H1 (cell line): ENCODE measurements around the gene ENTREP1. TPM values are rescaled to one million over a fixed set of nuclear protein-coding genes. Genes with fewer than 3 reads are reported as not detected.

ENCODE experiments used
- CTCF ChIA-PET: fragments of 300-600 bp; sonication (Branson Sonifier 250); formaldehyde crosslinking; loops from one replicate; lab custom pipeline; 2021; ENCODE audit not compliant: partially characterized antibody; lab: Charles Lee
- POLR2A ChIA-PET: fragments of 300-600 bp; sonication (Branson Sonifier 250); formaldehyde crosslinking; loops from one replicate; lab custom pipeline; 2021; ENCODE audit warnings: inconsistent platforms; ENCODE audit not compliant: partially characterized antibody; lab: Charles Lee
- DNase-seq, 2 experiments: peaks; one replicate each; pipeline versions ENCODE4 v3.0.0 to v3.0.0-alpha.2; 2010 to 2022; ENCODE audit warnings: low spot score in 2 of 2, low read depth in 1 of 2, mixed read lengths in 1 of 2
- FAIRE-seq: peaks from 2 replicates; lab custom pipeline; 2011; peaks lifted over from hg19 to GRCh38; lab: Jason Lieb, UNC
- H2AFZ ChIP-seq: 2 replicates; pipeline ENCODE4 v1.8.1; 2012; ENCODE audit warnings: low read length, inconsistent platforms
- H2AK5ac ChIP-seq: 2 replicates; pipeline ENCODE4 v1.6.1; 2013; ENCODE audit warnings: low read depth, low read length
- H2BK120ac ChIP-seq: replicated peaks from 2 replicates; pipeline ENCODE3; 2013; ENCODE audit warnings: low read depth, low read length, inconsistent platforms
- H2BK12ac ChIP-seq: 2 replicates; pipeline ENCODE4 v1.6.1; 2013; ENCODE audit warnings: low read depth, low read length
- H2BK15ac ChIP-seq: 2 replicates; pipeline ENCODE4 v1.6.1; 2013; ENCODE audit warnings: low read length
- H2BK20ac ChIP-seq: 2 replicates; pipeline ENCODE4 v1.6.1; 2013; ENCODE audit warnings: low read length
- H2BK5ac ChIP-seq: 2 replicates; pipeline ENCODE4 v1.6.1; 2013; ENCODE audit warnings: low read depth, low read length
- H3K14ac ChIP-seq: 2 replicates; pipeline ENCODE4 v1.6.1; 2013; ENCODE audit warnings: inconsistent platforms; ENCODE audit not compliant: insufficient read length
- H3K18ac ChIP-seq: 2 replicates; pipeline ENCODE4 v1.6.1; 2013; ENCODE audit warnings: low read length; ENCODE audit errors: extremely low read depth
- H3K23ac ChIP-seq: 2 replicates; pipeline ENCODE4 v1.6.1; 2013; ENCODE audit warnings: inconsistent platforms; ENCODE audit not compliant: insufficient read length
- H3K23me2 ChIP-seq: 2 replicates; pipeline ENCODE4 v1.6.1; 2013; ENCODE audit warnings: low read depth, low read length
- H3K27ac ChIP-seq: 2 replicates; pipeline ENCODE4 v1.6.1; 2011; ENCODE audit warnings: low read depth, low read length, inconsistent platforms
- H3K27me3 ChIP-seq, 4 experiments: replicated peaks in 1 of 4; 1 replicate in 1 of 4; 2 replicates in 3 of 4; pipeline versions ENCODE4 v1.6.1 to v1.8.1; 2011 to 2013; ENCODE audit warnings: low read length in 3 of 4, mild to moderate bottlenecking in 3 of 4, inconsistent platforms in 2 of 4, mixed read lengths in 2 of 4, moderate library complexity in 1 of 4; ENCODE audit not compliant: control insufficient read depth in 3 of 4, insufficient read depth in 3 of 4; ENCODE audit errors: extremely low read depth in 1 of 4
- H3K36me3 ChIP-seq, 4 experiments: 2 replicates each; pipeline versions ENCODE4 v1.6.1 to v1.8.1; 2011 to 2013; ENCODE audit warnings: mild to moderate bottlenecking in 4 of 4, low read length in 3 of 4, moderate library complexity in 2 of 4, control low read depth in 1 of 4, inconsistent platforms in 1 of 4; ENCODE audit not compliant: insufficient read depth in 4 of 4, control insufficient read depth in 2 of 4
- H3K4ac ChIP-seq: replicated peaks from 2 replicates; pipeline ENCODE3; 2013; ENCODE audit warnings: low read length, low read depth, mixed read lengths, inconsistent platforms; ENCODE audit not compliant: insufficient read length
- H3K4me1 ChIP-seq, 4 experiments: replicated peaks in 1 of 4; 1 replicate in 1 of 4; 2 replicates in 3 of 4; pipeline versions ENCODE4 v1.6.1 to v1.8.1; 2011 to 2013; ENCODE audit warnings: low read length in 3 of 4, inconsistent platforms in 2 of 4, mixed read lengths in 1 of 4; ENCODE audit not compliant: insufficient read depth in 4 of 4, control insufficient read depth in 3 of 4
- H3K4me2 ChIP-seq, 2 experiments: 2 replicates each; pipeline versions ENCODE4 v1.6.1 to v1.8.1; 2011 to 2013; ENCODE audit warnings: low read depth in 2 of 2, low read length in 2 of 2, control low read depth in 1 of 2, inconsistent platforms in 1 of 2, mild to moderate bottlenecking in 1 of 2; ENCODE audit not compliant: insufficient read depth in 1 of 2
- H3K4me3 ChIP-seq, 4 experiments: fragments of 200-600, 300-600 bp in 1 of 4; sonication (generic), shearing (Covaris generic), sonication (Bioruptor Twin) in 1 of 4; 2 replicates each; pipeline versions ENCODE4 v1.5.1 to v1.8.1; 2011 to 2016; ENCODE audit warnings: low read length in 4 of 4, low read depth in 3 of 4, control low read depth in 2 of 4, inconsistent platforms in 2 of 4, mild to moderate bottlenecking in 2 of 4, mixed read lengths in 1 of 4, moderate library complexity in 1 of 4; ENCODE audit not compliant: insufficient read depth in 2 of 4; ENCODE audit errors: extremely low read depth in 1 of 4
- H3K56ac ChIP-seq: replicated peaks from 2 replicates; pipeline ENCODE3; 2013; ENCODE audit warnings: low read depth, mild to moderate bottlenecking, mixed read lengths, low read length, inconsistent platforms; ENCODE audit not compliant: insufficient read length
- H3K79me1 ChIP-seq: 2 replicates; pipeline ENCODE4 v1.6.1; 2013; ENCODE audit warnings: low read depth, low read length, control low read depth
- H3K79me2 ChIP-seq, 2 experiments: 2 replicates each; pipeline versions ENCODE4 v1.6.1 to v1.8.1; 2012 to 2013; ENCODE audit warnings: low read length in 2 of 2, mild to moderate bottlenecking in 2 of 2, inconsistent platforms in 1 of 2; ENCODE audit not compliant: insufficient read depth in 2 of 2, control insufficient read depth in 1 of 2
- H3K9ac ChIP-seq, 4 experiments: replicated peaks in 1 of 4; 1 replicate in 1 of 4; 2 replicates in 3 of 4; pipeline versions ENCODE4 v1.6.1 to v1.8.1; 2011 to 2013; ENCODE audit warnings: low read depth in 3 of 4, low read length in 3 of 4, control low read depth in 2 of 4, mild to moderate bottlenecking in 2 of 4, moderate library complexity in 2 of 4, inconsistent platforms in 1 of 4; ENCODE audit errors: extremely low read depth in 1 of 4
- H3K9me3 ChIP-seq, 2 experiments: 2 replicates each; pipeline versions ENCODE4 v1.6.1 to v1.8.1; 2012 to 2013; ENCODE audit warnings: mild to moderate bottlenecking in 2 of 2, moderate library complexity in 2 of 2, control low read depth in 1 of 2, inconsistent platforms in 1 of 2, low read depth in 1 of 2, low read length in 1 of 2, mixed read lengths in 1 of 2; ENCODE audit not compliant: insufficient read depth in 2 of 2
- H4K20me1 ChIP-seq, 2 experiments: replicated peaks in 1 of 2; 2 replicates each; pipeline versions ENCODE3 to v1.8.1; 2011 to 2013; ENCODE audit warnings: inconsistent platforms in 2 of 2, low read length in 2 of 2, mild to moderate bottlenecking in 1 of 2; ENCODE audit not compliant: insufficient read depth in 2 of 2, control insufficient read depth in 1 of 2
- H4K5ac ChIP-seq: 2 replicates; pipeline ENCODE4 v1.6.1; 2013; ENCODE audit warnings: low read length, low read depth, mixed read lengths, inconsistent platforms; ENCODE audit not compliant: insufficient read length
- H4K8ac ChIP-seq: 2 replicates; pipeline ENCODE4 v1.8.0; 2013; ENCODE audit warnings: mild to moderate bottlenecking, moderate library complexity, low read length, inconsistent platforms; ENCODE audit not compliant: insufficient read depth; ENCODE audit errors: extremely low read depth
- H4K91ac ChIP-seq: replicated peaks from 2 replicates; pipeline ENCODE3; 2013; ENCODE audit warnings: low read length, mixed read lengths, inconsistent platforms; ENCODE audit not compliant: insufficient read length
- ATF2 ChIP-seq: IDR thresholded peaks from 2 replicates; pipeline ENCODE4 v1.6.1; 2012; ENCODE audit warnings: low read length, inconsistent platforms
- CHD2 ChIP-seq: IDR thresholded peaks from 2 replicates; pipeline ENCODE4 v1.6.1; 2012; ENCODE audit warnings: low read length, improper control_type of control experiment
- EP300 ChIP-seq, 2 experiments: IDR thresholded peaks; 1 replicate in 1 of 2; 2 replicates in 1 of 2; pipeline ENCODE4 v1.6.1; 2011 to 2012; ENCODE audit warnings: low read depth in 2 of 2, low read length in 2 of 2, mild to moderate bottlenecking in 2 of 2, borderline replicate concordance in 1 of 2, inconsistent platforms in 1 of 2, moderate library complexity in 1 of 2
- SIRT6 ChIP-seq: IDR thresholded peaks from one replicate; pipeline ENCODE4 v1.7.1; 2012; ENCODE audit warnings: low read length, inconsistent platforms
- SP1 ChIP-seq: IDR thresholded peaks from 2 replicates; pipeline ENCODE4 v1.6.1; 2011; ENCODE audit warnings: low read depth, low read length
- TAF7 ChIP-seq: optimal IDR thresholded peaks from 2 replicates; pipeline ENCODE3; 2011; ENCODE audit warnings: low read depth, mild to moderate bottlenecking, inconsistent platforms, low read length, moderate library complexity, borderline replicate concordance
- TBP ChIP-seq: IDR thresholded peaks from 2 replicates; pipeline ENCODE4 v1.6.1; 2011; ENCODE audit warnings: low read depth, low read length, improper control_type of control experiment
- WGBS, 2 experiments: shearing (Covaris generic) in 1 of 2; methylation state at CpG; one replicate each; pipeline versions ENCODE4 v1.1.6 to v1.1.7; 2013 to 2015; ENCODE audit warnings: low lambda C conversion rate in 2 of 2, mixed read lengths in 2 of 2, inconsistent platforms in 1 of 2, low coverage in 1 of 2, missing lambda C conversion rate in 1 of 2; ENCODE audit not compliant: insufficient replicate concordance in 2 of 2, insufficient coverage in 1 of 2, insufficient read length in 1 of 2; ENCODE audit errors: extremely low coverage in 1 of 2, missing lambda C conversion rate in 1 of 2; 5-methylcytosine and 5-hydroxymethylcytosine counted together
- polyA plus RNA-seq, 7 experiments: library from polyadenylated mRNA; depleted of rRNA in 3 of 7; stranded (reverse) in 5 of 7; unstranded in 2 of 7; fragments of >200 nt in 5 of 7; fragments of 200-250 nt in 2 of 7; gene quantifications; 1 replicate in 5 of 7; 2 replicates in 1 of 7; 4 replicates in 1 of 7; pipeline versions ENCODE4 v1.2.1 to v1.2.3, GENCODE V29; 2011 to 2013; ENCODE audit warnings: missing spikeins in 2 of 7, mixed read lengths in 2 of 7
- total RNA-seq: library from RNA; stranded (reverse); fragmentation: NEBNext Ultra II Directional; extraction: Animal tissue kit (Norgen Biotek cat#: 25700); gene quantifications from 2 replicates; pipeline ENCODE4 v1.2.1, GENCODE V29; 2021

The ENTREP1 gene
- total and polyA plus RNA-seq, 2 of the 8 experiments (the other 6 are each of a cell fraction or from before 2014, with no cell fraction given) = 15.3 to 25.0 TPM

- Histone ChIP-seq H3K4me2 (no peak overlapping the region), H4K91ac (no peak overlapping the region), H2BK15ac (no peak overlapping the region), H3K4me3 (no peak overlapping the region), H3K23ac (no peak overlapping the region), H4K20me1 (no peaks in the 10 kb centered on the region), H3K27ac (no peak overlapping the region), H3K18ac (no peak overlapping the region), H2BK5ac (no peak overlapping the region), H3K36me3 (no peaks in the 10 kb centered on the region), H3K4ac (no peak overlapping the region), H2BK20ac (no peak overlapping the region), H3K27me3 (no peaks in the 10 kb centered on the region), H3K14ac (no peak overlapping the region), H3K4me1 (no peaks in the 10 kb centered on the region), H2BK12ac (no peak overlapping the region), H3K56ac (no peak overlapping the region), H3K79me2 (no peaks in the 10 kb centered on the region), H2BK120ac (no peak overlapping the region), H4K5ac (no peak overlapping the region), H3K9ac (no peak overlapping the region), H3K9me3 (peaks cover 2 to 5% of the 10 kb centered on the region in 2 experiments; a peak in 1 of 4 replicates), H3K79me1 (no peaks in the 10 kb centered on the region), H3K23me2 (no peaks in the 10 kb centered on the region), H2AFZ (no peak overlapping the region), H2AK5ac (no peak overlapping the region), H4K8ac (no peak overlapping the region; the same call in 1 of the 2 replicates)
- no peak for FAIRE-seq
- TF ChIP-seq SIRT6 = no peak
- TF ChIP-seq CHD2 = no peak
- no peak for TF ChIP-seq SP1
- TF ChIP-seq EP300 (IDR thresholded peaks at IDR 0.05; ENCODE audit: borderline replicate concordance in 1 of 2, low read depth in 2 of 2, low read length in 2 of 2) = no peak
- no peak for TF ChIP-seq ATF2
- TF ChIP-seq TAF7 = no peak
- no peak for TF ChIP-seq TBP
- WGBS, 2 experiments = 90% methylated on average over 17 of the region's 17 CpGs; no CpG with 5 or more reads in 1 of the 2 experiments
- ChIA-PET POLR2A (interaction anchor here (0.5 to 1.4 kb wide), 3 partner anchors 121 to 349 kb away, joined by 3 read pairs; no protein-coding TSS in a partner anchor), CTCF (interaction anchor here (0.5 to 11.6 kb wide), 15 partner anchors 8 to 447 kb away, joined by 3 to 246 read pairs (median 4); partner anchors contain the start of gene APBA1)
- DNase-seq = no peak
These were observed 100.3 kb downstream of the ENTREP1 start for GRCh38 chr9:69425136-69425801.
